Measurements from ENCODE around the gene SIDT2.
"Not testable (repeated sequence)": the region's sequence is repeated elsewhere in the genome, so short reads cannot be mapped to it uniquely, and the experiment has no call there.

SIDT2 gene

DNA sequence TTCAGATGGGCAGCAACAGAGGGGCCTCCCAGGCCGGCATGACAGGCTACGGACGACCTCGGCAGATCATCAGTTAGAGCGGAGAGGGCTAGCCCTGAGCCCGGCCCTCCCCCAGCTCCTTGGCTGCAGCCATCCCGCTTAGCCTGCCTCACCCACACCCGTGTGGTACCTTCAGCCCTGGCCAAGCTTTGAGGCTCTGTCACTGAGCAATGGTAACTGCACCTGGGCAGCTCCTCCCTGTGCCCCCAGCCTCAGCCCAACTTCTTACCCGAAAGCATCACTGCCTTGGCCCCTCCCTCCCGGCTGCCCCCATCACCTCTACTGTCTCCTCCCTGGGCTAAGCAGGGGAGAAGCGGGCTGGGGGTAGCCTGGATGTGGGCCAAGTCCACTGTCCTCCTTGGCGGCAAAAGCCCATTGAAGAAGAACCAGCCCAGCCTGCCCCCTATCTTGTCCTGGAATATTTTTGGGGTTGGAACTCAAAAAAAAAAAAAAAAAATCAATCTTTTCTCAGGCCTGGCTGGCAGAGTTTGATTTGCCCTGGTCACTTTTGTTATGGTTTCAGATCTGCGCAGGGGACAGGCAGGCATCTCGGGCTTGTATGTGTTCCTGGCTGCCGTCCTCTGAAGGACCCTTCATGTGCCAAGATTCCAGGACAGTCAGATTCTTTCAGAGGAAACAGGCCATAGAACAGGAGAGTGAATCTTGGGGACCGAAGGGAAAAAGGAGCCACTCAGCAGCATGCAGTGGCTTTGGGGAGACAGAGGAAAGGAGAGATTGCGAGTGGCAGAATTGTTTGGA lies 25.9 kb downstream of the SIDT2 start:
- Mint-ChIP-seq H3K27me3 (no peaks in the 10 kb centered on the region), H3K4me3 (no peak overlapping the region), H3K36me3 (peaks cover 4% of the 10 kb centered on the region), H3K4me1 (no peaks in the 10 kb centered on the region), H3K27ac (no peak overlapping the region), H3K9me3 (no peaks in the 10 kb centered on the region)

DNA sequence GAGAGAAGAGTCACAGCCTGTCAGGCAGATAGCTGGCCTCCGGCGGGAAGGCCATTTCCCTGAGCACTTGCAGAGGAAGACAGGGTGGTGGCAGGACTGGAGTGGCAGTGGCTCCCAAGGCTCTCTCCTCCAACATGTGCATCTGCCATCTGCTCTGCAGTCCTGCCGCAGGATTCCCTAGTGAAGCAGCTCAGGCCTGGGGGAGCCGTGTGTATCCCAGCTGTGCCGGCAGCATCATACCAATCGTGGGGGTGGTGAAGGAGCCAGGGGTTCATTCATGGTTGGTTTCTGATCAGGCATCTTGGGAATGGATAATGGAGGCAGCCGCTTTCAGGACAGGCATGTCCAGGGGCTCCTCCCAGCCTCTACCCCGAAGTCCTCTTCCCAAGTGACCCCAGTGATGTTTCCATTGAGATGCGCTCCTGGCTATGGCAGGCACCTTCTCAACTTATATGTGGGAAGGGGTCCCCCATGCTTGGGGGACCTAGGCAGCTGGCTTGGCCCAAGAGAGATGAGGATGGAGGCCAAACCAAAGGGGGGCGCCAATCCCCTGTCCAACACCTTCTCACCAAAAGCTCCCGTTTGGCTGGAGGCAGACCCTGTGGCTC lies 26.8 kb downstream of the SIDT2 start:
- Mint-ChIP-seq H3K4me3 (no peak overlapping the region), H3K9me3 (no peaks in the 10 kb centered on the region), H3K36me3 (peaks cover 7% of the 10 kb centered on the region), H3K27me3 (no peaks in the 10 kb centered on the region), H3K27ac (peak overlapping the region; percentile 46), H3K4me1 (no peaks in the 10 kb centered on the region)

DNA sequence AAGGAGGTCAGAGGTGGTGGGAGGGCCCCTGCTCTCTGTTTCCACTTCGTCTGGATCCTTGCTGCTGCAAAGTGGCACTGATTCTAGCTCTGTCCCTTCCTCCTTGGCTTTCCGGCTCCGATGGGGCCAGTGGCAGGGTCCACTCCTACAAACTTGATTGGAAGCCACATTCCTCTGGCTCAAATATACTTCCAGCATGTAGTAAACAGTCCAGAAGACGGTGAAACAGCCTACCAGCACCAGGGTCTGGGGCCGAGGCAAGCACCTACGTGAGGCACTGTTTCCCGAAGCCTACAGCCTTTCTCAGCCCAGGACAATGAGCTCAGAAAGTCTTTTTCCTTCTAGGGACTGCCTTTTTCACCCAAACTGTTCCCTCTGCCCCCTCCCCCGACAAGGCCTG lies 27.6 kb downstream of the SIDT2 start:
- not testable (repeated sequence) for H3K4me1 Mint-ChIP-seq, H3K27me3 Mint-ChIP-seq, H3K36me3 Mint-ChIP-seq, H3K4me3 Mint-ChIP-seq, H3K9me3 Mint-ChIP-seq
- H3K27ac Mint-ChIP-seq = peak overlapping the region; percentile 76

DNA sequence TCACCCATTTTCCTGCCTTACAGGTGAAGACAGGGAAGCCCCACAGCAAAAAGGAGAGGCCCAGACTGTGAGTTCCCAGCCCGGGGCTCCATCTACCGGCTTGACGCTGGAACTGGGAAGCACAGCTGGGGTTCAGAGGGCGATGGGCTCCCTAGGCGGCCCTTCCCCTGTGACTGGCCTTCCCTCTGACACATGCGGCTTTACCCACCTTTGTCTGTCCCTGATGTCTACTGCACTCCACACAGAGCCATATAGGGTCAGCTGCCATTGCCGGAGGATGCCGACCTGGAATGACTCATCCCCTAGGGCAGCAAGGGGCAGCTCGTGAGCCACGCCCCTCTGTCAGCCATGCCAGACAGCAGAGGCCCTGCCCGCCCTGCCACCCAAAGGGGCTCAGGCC lies 28.3 kb downstream of the SIDT2 start:
- not testable (repeated sequence) for H3K4me3 Mint-ChIP-seq, H3K9me3 Mint-ChIP-seq, H3K27me3 Mint-ChIP-seq, H3K27ac Mint-ChIP-seq, H3K4me1 Mint-ChIP-seq
- H3K36me3 Mint-ChIP-seq = peaks cover 12% of the 10 kb centered on the region

DNA sequence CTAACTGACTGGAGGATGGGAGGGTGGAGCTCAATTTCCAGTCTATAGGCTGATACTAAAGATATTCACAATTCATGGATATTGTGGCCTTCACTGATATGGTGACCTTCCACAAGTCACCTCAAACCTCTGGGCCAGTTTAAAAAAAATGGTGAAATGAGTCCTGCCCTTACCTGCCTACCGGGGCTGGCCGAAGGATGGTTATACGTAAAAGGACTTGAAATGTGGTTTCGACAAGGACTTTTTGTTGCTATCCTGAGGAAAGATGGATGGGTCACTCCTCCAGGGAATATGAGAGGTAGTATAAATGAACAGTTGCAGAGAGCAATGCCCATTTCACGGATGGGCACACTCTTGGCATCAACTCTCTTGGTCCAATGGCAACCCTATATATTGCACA lies 28.9 kb downstream of the SIDT2 start:
- not testable (repeated sequence) for H3K9me3 Mint-ChIP-seq, H3K27me3 Mint-ChIP-seq, H3K27ac Mint-ChIP-seq, H3K4me1 Mint-ChIP-seq, H3K4me3 Mint-ChIP-seq
- peaks cover 12% of the 10 kb centered on the region for H3K36me3 Mint-ChIP-seq

DNA sequence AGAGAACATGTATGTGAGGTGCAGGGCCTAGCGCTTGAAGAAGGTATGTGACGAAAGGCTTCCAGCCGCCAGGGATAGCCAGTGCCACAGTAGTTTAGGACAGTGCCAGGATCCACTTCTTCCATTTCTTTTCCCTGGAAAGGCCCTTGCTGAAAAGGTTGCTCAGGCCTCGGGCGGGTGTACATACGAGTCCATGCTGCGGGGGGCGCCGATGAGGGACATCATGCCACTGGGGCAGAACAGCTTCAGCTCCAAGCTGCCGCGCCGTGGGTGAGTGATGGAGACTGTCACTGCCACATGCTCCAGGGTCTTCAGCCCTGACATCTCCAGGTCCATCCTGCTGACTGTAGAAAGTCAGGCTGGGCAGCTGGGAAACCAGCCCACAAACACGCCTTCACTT lies 30.2 kb downstream of the SIDT2 start:
- not testable (repeated sequence) for H3K4me3 Mint-ChIP-seq, H3K27ac Mint-ChIP-seq, H3K4me1 Mint-ChIP-seq, H3K9me3 Mint-ChIP-seq, H3K27me3 Mint-ChIP-seq
- peaks cover 18% of the 10 kb centered on the region for H3K36me3 Mint-ChIP-seq

- H3K27ac Mint-ChIP-seq, H3K9me3 Mint-ChIP-seq, H3K4me3 Mint-ChIP-seq, H3K27me3 Mint-ChIP-seq, H3K4me1 Mint-ChIP-seq: not testable (repeated sequence)
- peaks cover 17% of the 10 kb centered on the region for H3K36me3 Mint-ChIP-seq
Measured at GRCh38 chr11:117209351-117210125, 31.0 kb downstream of the SIDT2 start.

GRCh38 chr11:117210620-117211019 lies 32.1 kb downstream of the SIDT2 start:
- no peak overlapping the region for H3K4me3 Mint-ChIP-seq
- no peak overlapping the region for H3K27ac Mint-ChIP-seq
- no peaks in the 10 kb centered on the region for H3K27me3 Mint-ChIP-seq
- H3K9me3 Mint-ChIP-seq = no peaks in the 10 kb centered on the region
- peaks cover 15% of the 10 kb centered on the region for H3K36me3 Mint-ChIP-seq
- no peaks in the 10 kb centered on the region for H3K4me1 Mint-ChIP-seq

DNA sequence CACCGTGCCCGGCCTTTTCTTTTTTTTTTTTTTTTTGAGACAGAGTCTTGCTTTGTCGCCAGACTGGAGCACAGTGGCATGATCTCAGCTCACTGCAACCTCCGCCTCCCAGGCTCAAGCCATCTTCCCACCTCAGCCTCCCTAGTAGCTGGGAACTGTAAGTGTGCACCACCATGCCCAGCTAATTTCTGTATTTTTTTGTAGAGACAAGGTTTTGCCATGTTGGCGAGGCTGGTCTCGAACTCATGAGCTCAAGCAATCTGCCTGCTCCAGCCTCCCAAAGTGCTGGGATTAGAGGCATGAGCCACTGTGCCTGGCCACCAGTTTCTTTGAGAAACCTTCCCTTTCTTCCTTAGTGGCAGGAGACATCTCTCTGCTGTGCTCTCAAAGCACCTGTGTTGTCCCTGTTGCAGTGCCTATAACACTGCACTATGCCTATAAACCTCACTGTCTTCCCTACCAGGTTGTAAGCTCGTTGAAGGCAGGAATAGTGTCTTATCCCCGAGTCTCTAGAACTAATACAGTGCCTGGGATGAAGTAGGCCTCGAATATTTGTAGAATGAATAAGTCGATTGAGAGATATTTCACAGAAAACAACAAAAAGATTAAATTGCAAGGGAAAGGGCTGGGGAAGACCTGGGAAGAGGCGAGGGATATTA lies 34.3 kb downstream of the SIDT2 start:
- Mint-ChIP-seq H3K4me3 (no peak overlapping the region), H3K27ac (peak overlapping the region; percentile 15), H3K36me3 (peaks cover 15% of the 10 kb centered on the region), H3K4me1 (no peaks in the 10 kb centered on the region), H3K9me3 (no peaks in the 10 kb centered on the region), H3K27me3 (no peaks in the 10 kb centered on the region)

DNA sequence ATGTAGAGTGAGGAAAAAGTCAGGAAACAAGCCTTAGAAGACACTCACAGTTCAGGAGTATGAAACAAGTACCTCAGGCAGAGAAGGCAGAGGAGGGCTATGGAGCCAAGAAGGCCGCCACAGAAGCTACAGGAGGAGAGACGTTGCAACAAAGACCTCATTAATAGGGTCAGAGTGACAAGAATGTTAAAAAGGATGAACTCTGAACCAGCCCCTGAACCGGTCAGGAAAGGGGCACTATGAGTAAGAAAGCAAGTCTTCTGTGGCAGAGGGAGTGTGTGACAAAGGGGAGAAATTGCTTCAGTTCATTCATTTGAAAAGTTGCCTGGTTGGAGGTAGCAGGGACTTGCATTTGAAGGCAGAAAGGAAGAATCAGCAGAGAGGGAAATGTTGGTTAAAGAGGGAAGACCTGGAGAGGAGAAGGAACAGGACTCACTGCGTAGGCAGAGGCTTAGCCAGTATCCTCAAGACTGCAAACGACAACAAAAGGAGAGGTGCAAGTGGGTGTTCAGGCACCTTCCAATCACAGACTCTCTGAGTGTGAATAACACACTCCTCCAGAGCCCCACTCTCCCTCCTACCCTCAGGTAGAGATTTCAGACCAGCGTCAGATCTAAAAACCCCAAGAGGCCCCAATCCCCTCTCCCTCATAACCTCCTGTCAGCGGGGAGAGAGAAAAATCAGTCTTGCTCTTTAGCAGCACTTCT lies 36.0 kb downstream of the SIDT2 start:
- Mint-ChIP-seq H3K4me1 (peaks cover 5% of the 10 kb centered on the region), H3K9me3 (no peaks in the 10 kb centered on the region), H3K27me3 (no peaks in the 10 kb centered on the region), H3K4me3 (no peak overlapping the region), H3K36me3 (peaks cover 23% of the 10 kb centered on the region), H3K27ac (peak overlapping the region; percentile 44)

DNA sequence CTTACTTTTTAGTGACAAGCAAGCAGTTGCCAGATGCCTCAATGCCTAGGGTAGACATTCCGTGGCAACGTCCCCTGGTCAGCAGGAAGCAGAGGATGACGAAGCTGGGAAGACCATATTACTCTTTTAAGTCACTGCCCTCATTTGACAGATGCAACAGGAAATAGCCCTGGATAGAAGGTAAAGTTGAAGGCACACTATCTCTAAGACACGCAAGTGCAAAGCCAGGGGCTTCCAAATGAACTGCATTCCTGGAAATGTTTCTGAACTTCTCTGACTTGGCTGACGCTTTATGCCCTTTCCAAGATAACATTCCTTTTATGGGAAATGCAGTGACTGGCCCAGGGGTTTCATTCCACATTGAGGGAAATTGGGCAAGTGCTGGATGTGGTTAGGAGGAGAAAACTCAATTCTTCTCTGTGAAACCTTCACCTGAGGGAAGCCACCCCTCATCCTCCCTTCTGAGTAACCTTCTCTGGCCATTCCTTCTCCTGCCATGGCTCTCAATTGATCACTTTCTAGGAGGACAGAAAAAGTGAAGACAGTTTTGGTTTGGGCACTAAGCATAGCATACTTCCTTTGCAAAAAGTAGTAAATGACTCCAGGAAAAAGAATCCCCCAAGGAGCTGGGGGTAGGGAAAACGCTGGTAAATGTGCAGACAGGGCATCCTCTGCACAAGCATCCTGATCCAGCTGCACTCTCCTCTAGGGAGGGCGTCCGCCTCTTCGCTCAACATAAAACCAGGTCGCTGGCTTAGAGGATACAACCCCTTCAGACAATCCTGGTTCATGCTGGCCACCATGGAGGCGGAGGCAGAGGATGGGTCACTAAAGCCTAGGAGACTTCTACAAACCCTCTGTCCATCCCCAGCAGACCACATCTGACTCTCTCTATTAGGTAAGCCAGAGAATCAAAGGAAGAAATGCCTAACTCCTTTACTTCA lies 38.9 kb downstream of the SIDT2 start:
- peak overlapping the region; percentile 55 for H3K27ac Mint-ChIP-seq
- H3K9me3 Mint-ChIP-seq = no peaks in the 10 kb centered on the region
- peaks cover 5% of the 10 kb centered on the region for H3K4me1 Mint-ChIP-seq
- H3K27me3 Mint-ChIP-seq = no peaks in the 10 kb centered on the region
- H3K4me3 Mint-ChIP-seq = no peak overlapping the region
- H3K36me3 Mint-ChIP-seq = peaks cover 18% of the 10 kb centered on the region

- Mint-ChIP-seq H3K4me3 (no peak overlapping the region), H3K36me3 (peaks cover 14% of the 10 kb centered on the region), H3K9me3 (no peaks in the 10 kb centered on the region), H3K4me1 (peaks cover 5% of the 10 kb centered on the region), H3K27ac (no peak overlapping the region), H3K27me3 (no peaks in the 10 kb centered on the region)
Measured at GRCh38 chr11:117218133-117218915, 39.8 kb downstream of the SIDT2 start.

DNA sequence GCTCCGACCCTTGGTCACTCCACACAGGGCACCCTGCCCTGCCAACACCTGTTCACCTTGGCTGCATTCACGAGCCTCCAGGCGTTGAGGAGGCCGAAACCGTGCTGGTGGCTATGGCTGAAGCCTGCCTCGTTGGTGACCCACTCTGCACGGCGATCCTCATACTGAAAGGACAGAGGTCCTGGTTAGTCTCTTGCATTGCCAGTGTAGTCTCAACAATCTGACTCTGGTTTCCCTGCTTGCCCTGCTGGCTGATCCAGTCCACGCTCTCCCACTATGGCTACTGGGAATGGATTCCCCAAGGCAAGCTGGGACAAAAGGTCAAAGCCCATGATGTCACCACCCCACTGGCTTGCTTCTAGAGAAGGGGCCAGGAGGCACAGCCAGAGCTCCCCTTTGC lies 40.5 kb downstream of the SIDT2 start:
- Mint-ChIP-seq H3K36me3 (peaks cover 14% of the 10 kb centered on the region), H3K9me3 (no peaks in the 10 kb centered on the region), H3K4me1 (peaks cover 5% of the 10 kb centered on the region), H3K27ac (peak overlapping the region; percentile 77), H3K27me3 (no peaks in the 10 kb centered on the region), H3K4me3 (no peak overlapping the region)

DNA sequence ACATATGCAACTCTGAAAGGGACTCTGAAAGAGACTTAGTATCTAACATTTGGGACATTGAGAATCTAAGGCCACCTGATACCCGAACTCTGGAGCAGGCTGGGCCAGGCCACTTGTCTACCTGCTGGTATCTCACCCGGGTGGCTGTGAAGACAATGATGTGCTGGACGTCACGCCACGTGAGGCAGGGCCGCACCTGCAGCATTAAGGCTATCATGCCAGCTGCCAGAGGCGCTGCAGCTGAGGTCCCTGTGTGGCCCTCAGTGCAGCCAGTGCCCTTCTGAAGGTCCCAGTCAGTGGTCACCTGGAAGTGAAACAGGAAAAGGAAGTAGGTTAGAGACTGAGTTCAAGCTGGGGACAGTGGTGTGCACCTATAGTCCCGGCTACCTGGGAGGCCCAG lies 40.9 kb downstream of the SIDT2 start:
- Mint-ChIP-seq H3K4me3 (no peak overlapping the region), H3K27ac (no peak overlapping the region), H3K36me3 (peaks cover 13% of the 10 kb centered on the region)

More for the DNA sequence above, 40.9 kb downstream of the SIDT2 start:
- H3K27me3 Mint-ChIP-seq = no peaks in the 10 kb centered on the region
- no peaks in the 10 kb centered on the region for H3K9me3 Mint-ChIP-seq
- H3K4me1 Mint-ChIP-seq = peaks cover 5% of the 10 kb centered on the region

Measured in activated naive CD4-positive, alpha-beta T cell treated with anti-CD3 and anti-CD28 coated beads, Interleukin-2, amount 50 U/mL, for 24 hours (primary cell).